T-helper 1 cell treated with Interleukin-12 subunit alpha and Interleukin-12 subunit beta and Interleukin-4 antibody, amounts not matched to agents 30 μg/mL and 1 μg/mL, for 36 hours (primary cell): ENCODE measurements around the gene SLC35E2B.
A peak's percentile ranks its signal among the peaks of the same experiment; 100 is the strongest.
"Not testable (repeated sequence)": the region's sequence is repeated elsewhere in the genome, so short reads cannot be mapped to it uniquely, and the experiment has no call there.

Experiments
- H3K27ac Mint-ChIP-seq: one replicate; pipeline ENCODE4 v1.8.0; 2021; ENCODE audit warnings: mild to moderate bottlenecking, mixed read lengths
- H3K27me3 Mint-ChIP-seq: one replicate; pipeline ENCODE4 v1.8.0; 2021; ENCODE audit warnings: low read depth, mixed read lengths
- H3K36me3 Mint-ChIP-seq: one replicate; pipeline ENCODE4 v1.8.0; 2021; ENCODE audit warnings: low read depth, mixed read lengths
- H3K4me1 Mint-ChIP-seq: one replicate; pipeline ENCODE4 v1.8.0; 2021; ENCODE audit warnings: low read depth, mixed read lengths
- H3K4me3 Mint-ChIP-seq: one replicate; pipeline ENCODE4 v1.8.0; 2021; ENCODE audit warnings: mild to moderate bottlenecking, moderate library complexity, mixed read lengths
- H3K9me3 Mint-ChIP-seq: one replicate; pipeline ENCODE4 v1.8.0; 2021; ENCODE audit warnings: mixed read lengths

The SLC35E2B gene

GRCh38 chr1:1689526-1689925 lies 3.1 kb downstream of the SLC35E2B start:
- H3K4me1 Mint-ChIP-seq, H3K27ac Mint-ChIP-seq, H3K9me3 Mint-ChIP-seq, H3K27me3 Mint-ChIP-seq, H3K4me3 Mint-ChIP-seq, H3K36me3 Mint-ChIP-seq: not testable (repeated sequence)

DNA sequence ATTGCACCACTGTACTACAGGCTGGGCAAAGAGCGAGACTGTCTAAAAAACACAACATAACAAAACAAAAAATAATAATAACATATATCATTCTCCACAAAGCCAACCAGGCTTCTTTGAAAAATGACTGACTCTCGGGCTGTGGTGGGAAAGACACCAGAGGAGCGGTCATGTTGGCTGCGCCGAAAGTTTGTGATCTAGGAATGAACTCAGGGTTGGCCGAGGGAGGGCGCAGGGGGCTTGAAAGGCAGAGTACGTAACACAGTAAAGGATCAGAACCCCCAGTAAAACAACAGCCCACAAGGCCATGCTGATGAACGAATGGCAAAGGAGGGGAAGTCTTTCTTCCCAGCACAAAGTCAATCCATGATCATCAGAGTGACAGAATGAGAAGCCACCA lies 4.7 kb downstream of the SLC35E2B start:
- H3K27ac Mint-ChIP-seq: no peak overlapping the region
- H3K36me3 Mint-ChIP-seq: peaks cover 5% of the 10 kb centered on the region
- peaks cover 2% of the 10 kb centered on the region for H3K4me1 Mint-ChIP-seq
- H3K27me3 Mint-ChIP-seq: no peaks in the 10 kb centered on the region
- no peak overlapping the region for H3K4me3 Mint-ChIP-seq
- H3K9me3 Mint-ChIP-seq: no peaks in the 10 kb centered on the region

- Mint-ChIP-seq H3K4me1 (peaks cover 5% of the 10 kb centered on the region), H3K4me3 (no peak overlapping the region)
Measured at GRCh38 chr1:1684031-1684681, 8.4 kb downstream of the SLC35E2B start.

GRCh38 chr1:1683104-1683905 lies 9.3 kb downstream of the SLC35E2B start:
- H3K27me3 Mint-ChIP-seq: no peaks in the 10 kb centered on the region
- no peak overlapping the region for H3K27ac Mint-ChIP-seq
- no peaks in the 10 kb centered on the region for H3K9me3 Mint-ChIP-seq
- H3K36me3 Mint-ChIP-seq: peaks cover 3% of the 10 kb centered on the region
- H3K4me3 Mint-ChIP-seq: no peak overlapping the region
- peaks cover 13% of the 10 kb centered on the region for H3K4me1 Mint-ChIP-seq

More at GRCh38 chr1:1684031-1684681, 8.4 kb downstream of the SLC35E2B start:
- Mint-ChIP-seq H3K27me3 (no peaks in the 10 kb centered on the region), H3K27ac (no peak overlapping the region), H3K36me3 (peaks cover 4% of the 10 kb centered on the region), H3K9me3 (no peaks in the 10 kb centered on the region)

DNA sequence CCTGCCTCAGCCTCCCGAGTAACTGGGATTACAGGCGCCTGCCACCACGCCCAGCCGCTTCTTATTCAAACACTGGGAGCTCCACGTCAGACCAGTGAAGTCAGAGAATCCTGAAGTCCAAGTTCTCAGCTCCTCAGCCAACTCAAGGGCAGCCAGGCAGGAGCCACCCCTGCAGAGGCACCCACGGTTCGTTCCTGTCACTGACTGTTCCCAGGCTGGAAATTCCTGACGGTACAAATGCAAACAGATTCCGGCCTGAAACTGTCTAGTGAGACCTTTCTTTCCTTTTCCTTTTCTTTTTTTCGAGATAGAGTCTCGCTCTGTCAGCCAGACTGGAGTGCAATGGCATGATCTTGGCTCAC lies 11.7 kb downstream of the SLC35E2B start:
- no peak overlapping the region for H3K4me3 Mint-ChIP-seq
- H3K9me3 Mint-ChIP-seq: no peaks in the 10 kb centered on the region
- peaks cover 21% of the 10 kb centered on the region for H3K4me1 Mint-ChIP-seq
- H3K27ac Mint-ChIP-seq: peak overlapping the region; percentile 62
- H3K36me3 Mint-ChIP-seq: peaks cover 8% of the 10 kb centered on the region
- H3K27me3 Mint-ChIP-seq: no peaks in the 10 kb centered on the region

DNA sequence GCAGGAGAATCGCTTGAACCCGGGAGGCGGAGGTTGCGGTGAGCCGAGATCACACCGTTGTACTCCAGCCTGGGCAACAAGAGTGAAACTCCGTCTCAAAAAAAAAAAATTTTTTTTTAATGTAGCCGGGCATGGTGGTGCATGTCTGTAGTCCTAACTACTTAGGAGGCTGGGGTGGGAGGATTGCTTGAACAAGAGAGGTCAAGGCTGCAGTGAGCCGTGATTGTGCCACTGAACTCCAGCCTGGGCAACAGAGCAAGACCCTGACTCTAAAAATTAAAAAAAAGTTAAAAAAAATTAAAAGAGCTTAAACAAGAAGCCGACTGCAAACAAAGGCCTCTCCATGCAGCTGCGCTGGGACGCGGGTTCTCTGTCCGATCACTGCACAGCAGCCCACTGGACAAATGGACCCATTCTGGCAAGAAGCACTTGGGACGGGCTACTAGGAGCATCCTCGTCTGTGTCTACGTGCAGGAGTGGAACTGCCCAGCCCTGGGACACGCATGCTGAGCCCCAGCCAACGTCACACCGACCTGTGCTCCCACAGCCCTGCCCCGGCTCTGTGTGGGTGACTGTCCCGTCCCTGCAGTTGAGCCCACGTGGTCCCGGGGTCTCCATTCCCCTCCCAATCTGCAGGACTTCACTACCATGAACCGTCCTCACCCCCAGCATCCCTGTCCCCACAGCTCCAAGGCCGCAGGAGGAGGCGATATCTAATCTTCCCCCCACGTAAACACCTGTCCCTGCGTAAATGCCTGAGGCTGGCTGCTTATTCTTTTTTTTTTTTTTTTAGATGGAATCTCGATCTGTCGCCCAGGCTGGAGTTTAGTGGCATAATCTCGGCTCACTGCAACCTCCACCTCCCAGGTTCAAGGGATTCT lies 12.3 kb downstream of the SLC35E2B start:
- H3K27me3 Mint-ChIP-seq: no peaks in the 10 kb centered on the region
- no peak overlapping the region for H3K27ac Mint-ChIP-seq
- H3K36me3 Mint-ChIP-seq: peaks cover 6% of the 10 kb centered on the region
- no peak overlapping the region for H3K4me3 Mint-ChIP-seq
- H3K4me1 Mint-ChIP-seq: peaks cover 19% of the 10 kb centered on the region
- H3K9me3 Mint-ChIP-seq: no peaks in the 10 kb centered on the region

- Mint-ChIP-seq H3K36me3 (peaks cover 7% of the 10 kb centered on the region), H3K9me3 (no peaks in the 10 kb centered on the region), H3K27me3 (no peaks in the 10 kb centered on the region), H3K27ac (peak overlapping the region; percentile 94), H3K4me3 (peak overlapping the region; percentile 73), H3K4me1 (peaks cover 19% of the 10 kb centered on the region)
Measured at GRCh38 chr1:1678581-1679380, 13.8 kb downstream of the SLC35E2B start.

DNA sequence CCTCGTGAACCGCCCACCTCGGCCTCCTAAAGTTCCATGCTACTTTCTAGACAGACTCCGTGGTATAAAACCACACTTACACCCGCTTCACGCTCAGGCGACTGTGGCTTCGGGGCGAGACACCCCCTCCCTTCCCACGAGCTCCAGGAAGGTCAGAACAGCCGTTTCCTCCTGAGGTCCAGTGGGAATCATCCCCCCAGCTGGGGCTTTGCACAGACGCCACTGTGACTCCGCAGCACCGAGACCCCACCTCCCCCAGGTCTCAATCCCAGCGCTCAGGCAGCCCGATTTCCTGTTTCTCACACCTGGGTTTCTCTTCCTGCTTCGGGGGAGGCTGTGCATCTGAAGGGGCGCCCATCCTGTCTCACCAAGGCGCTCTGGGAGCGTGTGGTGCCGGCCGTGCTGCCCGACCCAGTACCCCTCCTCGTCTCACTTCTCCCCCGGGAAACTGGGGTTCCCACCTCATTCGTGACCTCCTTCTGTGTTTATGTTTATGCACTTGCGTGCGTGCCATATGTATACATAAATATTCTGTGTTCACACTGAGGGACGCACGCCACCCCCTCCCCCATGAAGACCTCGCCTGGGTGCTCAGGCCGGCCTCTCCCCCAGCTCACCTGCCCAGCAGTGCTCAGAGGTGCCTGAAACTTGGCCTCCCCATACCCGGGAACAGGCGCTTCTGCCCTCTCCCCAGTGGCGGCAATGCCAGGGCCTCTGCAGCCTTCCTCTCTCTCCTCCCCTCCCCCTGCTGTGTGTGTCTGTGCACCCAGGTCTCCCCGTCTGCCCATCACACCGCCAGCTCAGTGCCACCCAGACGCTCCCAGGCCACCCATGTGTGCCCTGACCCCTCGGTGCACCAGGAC lies 14.6 kb downstream of the SLC35E2B start:
- peaks cover 19% of the 10 kb centered on the region for H3K4me1 Mint-ChIP-seq
- no peaks in the 10 kb centered on the region for H3K9me3 Mint-ChIP-seq
- H3K27me3 Mint-ChIP-seq: no peaks in the 10 kb centered on the region
- H3K4me3 Mint-ChIP-seq: peak overlapping the region; percentile 73
- peaks cover 9% of the 10 kb centered on the region for H3K36me3 Mint-ChIP-seq
- H3K27ac Mint-ChIP-seq: peak overlapping the region; percentile 94

- Mint-ChIP-seq H3K36me3 (peaks cover 11% of the 10 kb centered on the region), H3K4me1 (peaks cover 19% of the 10 kb centered on the region)
- not testable (repeated sequence) for H3K27ac Mint-ChIP-seq, H3K27me3 Mint-ChIP-seq, H3K9me3 Mint-ChIP-seq, H3K4me3 Mint-ChIP-seq
Measured at GRCh38 chr1:1676087-1676486, 16.5 kb downstream of the SLC35E2B start.

DNA sequence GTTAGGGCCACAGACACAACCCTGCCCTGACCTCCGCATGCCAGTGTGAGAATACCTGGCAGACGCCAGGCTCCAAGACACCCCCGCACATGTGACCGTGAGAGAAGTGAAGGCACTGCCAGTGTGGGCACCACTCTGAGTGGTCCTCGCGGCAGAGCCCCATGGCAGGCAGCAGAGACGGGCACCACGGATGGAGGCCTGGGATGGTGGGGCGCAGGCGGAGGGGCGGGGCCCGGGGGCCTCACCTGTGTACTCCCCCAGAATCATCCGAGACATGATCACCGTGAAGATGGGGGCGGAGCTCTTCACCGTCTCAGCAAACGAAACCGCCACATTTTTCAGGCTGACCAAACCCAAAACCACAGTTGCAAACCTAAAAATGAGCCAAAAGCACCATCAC lies 17.4 kb downstream of the SLC35E2B start:
- not testable (repeated sequence) for H3K9me3 Mint-ChIP-seq, H3K27me3 Mint-ChIP-seq, H3K27ac Mint-ChIP-seq, H3K4me3 Mint-ChIP-seq
- peaks cover 19% of the 10 kb centered on the region for H3K4me1 Mint-ChIP-seq
- peaks cover 11% of the 10 kb centered on the region for H3K36me3 Mint-ChIP-seq

DNA sequence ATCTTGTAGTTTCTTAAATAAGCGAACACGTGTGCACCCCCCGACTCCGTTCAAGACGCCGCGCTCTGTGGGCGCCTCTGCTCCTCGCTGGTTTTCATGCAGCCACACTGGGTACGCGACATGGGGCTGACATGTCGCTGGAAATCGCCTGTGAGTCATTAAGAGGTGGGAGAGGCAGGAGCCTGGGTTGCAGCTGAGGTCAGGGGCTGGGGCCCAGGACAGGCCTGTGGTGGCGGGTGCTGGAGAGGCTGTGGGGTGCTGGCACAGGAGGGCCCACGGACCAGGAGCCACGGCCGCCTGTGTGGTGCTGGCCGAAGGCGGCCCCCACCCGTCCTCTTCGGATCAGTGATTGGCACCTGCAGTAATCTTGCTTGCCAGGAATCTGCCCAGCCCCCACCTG lies 17.8 kb downstream of the SLC35E2B start:
- H3K27me3 Mint-ChIP-seq, H3K4me3 Mint-ChIP-seq, H3K9me3 Mint-ChIP-seq, H3K27ac Mint-ChIP-seq: not testable (repeated sequence)
- Mint-ChIP-seq H3K4me1 (peaks cover 19% of the 10 kb centered on the region), H3K36me3 (peaks cover 13% of the 10 kb centered on the region)

DNA sequence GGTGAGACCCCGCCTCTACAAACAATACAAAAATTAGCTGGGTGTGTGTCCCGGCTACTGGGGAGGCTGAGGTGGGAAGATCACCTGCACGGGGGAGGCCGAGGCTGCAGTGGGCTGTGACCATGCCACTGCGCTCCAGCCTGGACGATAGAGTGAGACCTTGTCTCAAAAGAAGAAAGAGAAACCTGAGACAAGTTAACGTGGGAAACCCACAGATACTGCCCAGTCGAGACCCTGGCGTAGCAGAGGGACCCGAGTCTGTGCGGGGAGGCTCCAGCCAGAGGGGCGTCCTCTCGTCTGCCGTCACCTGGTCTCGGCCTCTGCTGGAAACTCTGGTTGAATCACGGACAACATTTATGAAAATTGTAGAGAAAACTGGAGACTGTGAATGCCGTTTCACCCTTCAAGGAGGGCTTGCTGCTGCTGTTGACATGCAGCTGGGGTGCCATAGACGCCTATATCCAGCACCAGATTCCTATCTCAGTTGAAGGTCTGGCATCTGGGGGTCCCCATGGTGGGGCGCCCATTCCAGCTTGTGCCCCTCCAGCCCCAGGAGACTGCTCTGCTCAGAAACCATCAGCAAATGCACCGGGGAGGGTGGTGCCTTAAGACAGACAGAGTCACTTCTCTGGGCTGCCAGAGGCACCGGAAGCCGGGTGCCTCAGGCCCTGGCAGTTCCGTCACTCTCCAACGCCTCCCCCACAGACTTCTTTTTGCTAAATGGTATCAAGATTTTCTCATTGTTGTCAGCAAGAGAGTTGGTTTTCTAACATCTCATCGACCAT lies 20.2 kb downstream of the SLC35E2B start:
- no peak overlapping the region for H3K27ac Mint-ChIP-seq
- no peak overlapping the region for H3K4me3 Mint-ChIP-seq
- no peaks in the 10 kb centered on the region for H3K9me3 Mint-ChIP-seq
- no peaks in the 10 kb centered on the region for H3K4me1 Mint-ChIP-seq
- no peaks in the 10 kb centered on the region for H3K27me3 Mint-ChIP-seq
- H3K36me3 Mint-ChIP-seq: peaks cover 10% of the 10 kb centered on the region
